Measurements from ENCODE around the gene GATM. TPM values are rescaled to one million over a fixed set of nuclear protein-coding genes. Genes with fewer than 3 reads are reported as not detected.

Gene GATM
- total and polyA plus RNA-seq, 12 donors = 3.6 to 73.2 (median 25.8) TPM

DNA sequence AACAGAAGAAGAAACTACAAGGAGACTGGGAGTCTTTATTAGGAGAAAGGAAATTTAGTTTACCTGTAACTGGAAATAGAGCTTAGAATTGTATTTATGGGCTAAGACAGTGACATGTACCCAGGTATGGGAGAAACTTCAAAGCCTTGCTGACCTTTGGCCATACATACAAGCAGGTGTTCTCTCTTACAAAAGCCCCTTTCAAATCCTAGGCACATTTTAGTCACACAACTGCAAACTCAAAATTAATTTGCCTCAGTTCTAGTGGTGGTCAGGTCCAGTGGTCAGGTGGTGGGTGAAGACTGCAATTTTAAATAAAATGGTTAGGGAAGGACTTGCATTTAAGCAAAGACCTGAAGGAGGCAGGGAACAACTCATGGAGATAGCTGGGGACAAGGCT is 30.4 kb downstream of the GATM start:
- H3K27me3 ChIP-seq = peaks cover 4% of the 10 kb centered on the region
- intact Hi-C loops (cut with DNase I) = no loop called here
- H3K4me3 ChIP-seq = no peak overlapping the region
- no peaks in the 10 kb centered on the region for H3K36me3 ChIP-seq (replicated peaks in 1 of 2)
- TF ChIP-seq, protein P1, sequence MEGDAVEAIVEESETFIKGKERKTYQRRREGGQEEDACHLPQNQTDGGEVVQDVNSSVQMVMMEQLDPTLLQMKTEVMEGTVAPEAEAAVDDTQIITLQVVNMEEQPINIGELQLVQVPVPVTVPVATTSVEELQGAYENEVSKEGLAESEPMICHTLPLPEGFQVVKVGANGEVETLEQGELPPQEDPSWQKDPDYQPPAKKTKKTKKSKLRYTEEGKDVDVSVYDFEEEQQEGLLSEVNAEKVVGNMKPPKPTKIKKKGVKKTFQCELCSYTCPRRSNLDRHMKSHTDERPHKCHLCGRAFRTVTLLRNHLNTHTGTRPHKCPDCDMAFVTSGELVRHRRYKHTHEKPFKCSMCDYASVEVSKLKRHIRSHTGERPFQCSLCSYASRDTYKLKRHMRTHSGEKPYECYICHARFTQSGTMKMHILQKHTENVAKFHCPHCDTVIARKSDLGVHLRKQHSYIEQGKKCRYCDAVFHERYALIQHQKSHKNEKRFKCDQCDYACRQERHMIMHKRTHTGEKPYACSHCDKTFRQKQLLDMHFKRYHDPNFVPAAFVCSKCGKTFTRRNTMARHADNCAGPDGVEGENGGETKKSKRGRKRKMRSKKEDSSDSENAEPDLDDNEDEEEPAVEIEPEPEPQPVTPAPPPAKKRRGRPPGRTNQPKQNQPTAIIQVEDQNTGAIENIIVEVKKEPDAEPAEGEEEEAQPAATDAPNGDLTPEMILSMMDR (IDR thresholded peaks at IDR 0.05) = no peak
- no peak for TF ChIP-seq POLR2A (IDR thresholded peaks at IDR 0.05)
- no peaks in the 10 kb centered on the region for H3K9me3 ChIP-seq (replicated peaks in 1 of 3)
- no peaks in the 10 kb centered on the region for H3K4me1 ChIP-seq (replicated peaks in 1 of 2)
- no peak for DNase-seq
- no peak overlapping the region for H3K27ac ChIP-seq

DNA sequence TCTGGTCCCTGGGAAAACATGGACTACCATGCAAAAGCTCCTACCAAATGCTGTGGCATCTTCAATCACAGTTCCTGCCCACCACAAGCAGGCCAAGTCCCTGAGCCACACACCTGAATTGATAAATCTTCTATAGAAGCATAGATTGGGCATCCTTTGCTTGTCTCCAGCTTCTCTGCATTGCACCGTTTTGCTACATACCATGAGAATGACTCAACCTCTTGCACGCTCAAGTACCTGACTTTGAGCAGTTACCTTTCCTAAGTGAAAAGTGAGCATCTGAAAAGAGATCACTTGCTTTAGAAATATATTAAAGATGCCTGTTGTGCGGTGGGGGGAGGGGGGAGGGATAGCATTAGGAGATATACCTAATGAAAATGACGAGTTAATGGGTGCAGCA is 31.3 kb downstream of the GATM start:
- Histone ChIP-seq H3K27me3 (peaks cover 4% of the 10 kb centered on the region), H3K4me1 (replicated peaks in 1 of 2) (no peaks in the 10 kb centered on the region), H3K27ac (no peak overlapping the region), H3K4me3 (no peak overlapping the region), H3K9me3 (replicated peaks in 1 of 3) (no peaks in the 10 kb centered on the region), H3K36me3 (replicated peaks in 1 of 2) (no peaks in the 10 kb centered on the region)
- WGBS, 4 donors = 58 to 81% (median 78%) methylated on average over 4 of the region's 4 CpGs
- DNase-seq = no peak
- intact Hi-C loops (cut with DNase I) = no loop called here
- no peak for TF ChIP-seq POLR2A (IDR thresholded peaks at IDR 0.05)
- TF ChIP-seq, protein P1 (IDR thresholded peaks at IDR 0.05) = no peak

DNA sequence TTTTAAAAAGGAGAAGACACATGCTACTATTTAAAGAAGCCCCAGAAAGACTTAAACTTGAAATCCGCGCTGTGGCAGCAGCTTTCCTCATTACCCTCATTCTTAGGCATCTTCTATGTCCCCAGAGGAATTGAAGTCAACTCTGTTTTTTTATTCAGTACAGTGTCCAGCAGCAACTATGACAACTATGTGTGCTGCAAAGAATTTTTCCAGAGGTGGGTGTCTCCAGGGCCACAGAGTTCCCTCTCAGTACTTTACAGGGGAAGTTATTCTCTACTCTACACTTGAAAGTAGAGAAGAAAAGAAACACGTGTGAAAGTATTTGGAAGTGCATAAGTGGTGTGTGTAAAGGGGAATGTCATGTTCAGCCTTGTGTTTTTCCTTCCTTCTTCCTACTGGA is 32.0 kb downstream of the GATM start:
- H3K4me1 ChIP-seq (replicated peaks in 1 of 2) = no peaks in the 10 kb centered on the region
- no peak overlapping the region for H3K27ac ChIP-seq
- WGBS, 4 donors = 35 to 69% (median 57%) methylated on average over 3 of the region's 3 CpGs
- H3K27me3 ChIP-seq = peaks cover 4% of the 10 kb centered on the region
- no peaks in the 10 kb centered on the region for H3K9me3 ChIP-seq (replicated peaks in 1 of 3)
- no peak overlapping the region for H3K4me3 ChIP-seq
- intact Hi-C loops (cut with DNase I) = no loop called here
- no peak for DNase-seq
- no peak for TF ChIP-seq POLR2A (IDR thresholded peaks at IDR 0.05)
- TF ChIP-seq, protein P1 (IDR thresholded peaks at IDR 0.05) = no peak
- no peaks in the 10 kb centered on the region for H3K36me3 ChIP-seq (replicated peaks in 1 of 2)

DNA sequence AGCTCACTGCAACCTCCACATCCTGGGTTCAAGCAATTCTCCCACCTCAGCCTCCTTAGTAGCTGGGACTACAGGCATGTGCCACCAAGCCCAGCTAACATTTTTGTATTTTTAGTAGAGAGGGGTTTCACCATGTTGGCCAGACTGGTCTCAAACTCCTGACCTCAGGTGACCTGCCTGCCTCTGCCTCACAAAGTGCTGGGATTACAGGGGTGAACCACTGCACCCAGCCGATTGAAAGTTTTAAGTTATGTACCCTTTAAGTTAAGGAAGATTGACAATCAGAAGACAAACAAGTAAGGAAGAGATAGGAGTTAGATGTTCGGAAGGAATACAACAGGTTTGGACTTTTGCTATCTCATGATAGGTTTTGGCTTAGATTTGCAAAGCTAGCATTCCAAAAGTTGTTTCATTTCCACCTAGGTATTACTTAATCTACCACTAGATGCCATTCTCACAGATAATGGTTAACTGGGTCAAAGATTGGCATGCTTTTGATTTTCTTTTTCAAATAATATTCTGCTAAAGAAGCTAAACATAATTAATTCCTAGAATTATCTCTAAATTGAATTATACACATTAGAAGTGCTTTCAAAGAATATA is 35.0 kb downstream of the GATM start:
- DNase-seq = no peak
- Histone ChIP-seq H3K9me3 (replicated peaks in 1 of 3) (no peaks in the 10 kb centered on the region), H3K4me3 (no peak overlapping the region), H3K27ac (no peak overlapping the region), H3K36me3 (replicated peaks in 1 of 2) (no peaks in the 10 kb centered on the region), H3K4me1 (replicated peaks in 1 of 2) (no peaks in the 10 kb centered on the region), H3K27me3 (peaks cover 4% of the 10 kb centered on the region)
- WGBS, 4 donors = 72 to 84% (median 77%) methylated on average over 2 of the region's 2 CpGs
- TF ChIP-seq POLR2A (IDR thresholded peaks at IDR 0.05) = no peak
- TF ChIP-seq, protein P1 (IDR thresholded peaks at IDR 0.05) = no peak
- intact Hi-C loops (cut with DNase I) = no loop called here

Measured in adrenal gland (tissue), 12 donors.